Dendritic cell treated with granulocyte-macrophage colony-stimulating factor and Interleukin-4, amounts not matched to agents 40 ng/mL and 50 ng/mL, for 4 days (primary cell): ENCODE measurements around the gene RXRB.

Experiments used
- H3K27ac Mint-ChIP-seq: one replicate; pipeline ENCODE4 v1.8.0; 2022; ENCODE audit warnings: mild to moderate bottlenecking, mixed read lengths
- H3K27me3 Mint-ChIP-seq: one replicate; pipeline ENCODE4 v1.8.0; 2022; ENCODE audit warnings: mild to moderate bottlenecking, mixed read lengths
- H3K36me3 Mint-ChIP-seq: one replicate; pipeline ENCODE4 v1.8.0; 2022; ENCODE audit warnings: low read depth, mixed read lengths
- H3K4me1 Mint-ChIP-seq: one replicate; pipeline ENCODE4 v1.8.0; 2022; ENCODE audit warnings: low read depth, mixed read lengths
- H3K4me3 Mint-ChIP-seq: one replicate; pipeline ENCODE4 v1.8.0; 2022; ENCODE audit warnings: mild to moderate bottlenecking, moderate library complexity, mixed read lengths
- H3K9me3 Mint-ChIP-seq: one replicate; pipeline ENCODE4 v1.8.0; 2022; ENCODE audit warnings: mixed read lengths
- intact Hi-C: fragments of 100-400 bp; cut with micrococcal nuclease; formaldehyde crosslinking; loops from one replicate; pipeline ENCODE4 v1.15.0; 2022

RXRB gene

DNA sequence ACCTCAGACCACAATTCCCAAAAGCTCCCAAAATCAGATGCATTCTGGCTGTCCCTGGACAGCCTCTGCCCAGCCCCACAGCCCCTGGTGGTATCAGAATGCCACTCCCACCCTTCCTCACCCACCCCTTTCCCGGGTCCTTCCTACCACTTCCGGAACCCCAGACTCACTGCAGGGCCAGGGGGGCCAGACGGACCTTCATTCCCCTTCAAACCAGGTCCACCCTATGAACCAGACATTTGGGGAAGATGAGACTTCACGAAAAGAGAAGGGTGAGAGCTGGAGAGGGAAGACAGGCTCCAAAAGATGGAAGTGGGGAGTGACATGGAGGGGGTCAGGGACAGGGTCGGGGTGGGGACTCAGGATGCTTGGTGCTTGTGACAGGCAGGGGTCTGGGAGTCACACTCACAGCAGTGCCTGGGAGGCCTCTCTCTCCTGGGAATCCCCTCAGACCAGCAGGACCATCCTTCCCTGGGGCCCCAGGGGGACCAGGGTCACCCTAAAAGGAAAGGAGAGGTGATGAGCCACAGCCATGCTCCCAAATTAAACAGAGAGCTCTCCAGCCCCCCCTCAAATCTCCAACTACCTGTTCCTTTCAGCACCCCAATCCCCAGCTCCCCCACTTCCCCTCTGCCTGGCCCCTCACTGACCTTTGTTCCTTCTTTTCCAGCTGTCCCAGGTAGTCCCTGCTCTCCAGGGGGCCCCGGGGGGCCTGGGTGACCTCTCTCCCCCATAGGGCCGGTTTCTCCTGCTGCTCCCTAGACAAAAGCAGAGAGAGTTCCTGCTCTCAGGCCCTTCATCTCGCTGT lies 28.4 kb downstream of the RXRB start:
- peak overlapping the region; percentile 28 for H3K27ac Mint-ChIP-seq
- no peaks in the 10 kb centered on the region for H3K36me3 Mint-ChIP-seq
- no peak overlapping the region for H3K4me3 Mint-ChIP-seq
- H3K4me1 Mint-ChIP-seq, result peaks cover 19% of the 10 kb centered on the region
- H3K9me3 Mint-ChIP-seq, result no peaks in the 10 kb centered on the region
- peaks cover 45% of the 10 kb centered on the region for H3K27me3 Mint-ChIP-seq
- intact Hi-C loops, result loop anchor here (2.0 kb wide), 1 partner anchor 53 kb away; no protein-coding TSS in a partner anchor

DNA sequence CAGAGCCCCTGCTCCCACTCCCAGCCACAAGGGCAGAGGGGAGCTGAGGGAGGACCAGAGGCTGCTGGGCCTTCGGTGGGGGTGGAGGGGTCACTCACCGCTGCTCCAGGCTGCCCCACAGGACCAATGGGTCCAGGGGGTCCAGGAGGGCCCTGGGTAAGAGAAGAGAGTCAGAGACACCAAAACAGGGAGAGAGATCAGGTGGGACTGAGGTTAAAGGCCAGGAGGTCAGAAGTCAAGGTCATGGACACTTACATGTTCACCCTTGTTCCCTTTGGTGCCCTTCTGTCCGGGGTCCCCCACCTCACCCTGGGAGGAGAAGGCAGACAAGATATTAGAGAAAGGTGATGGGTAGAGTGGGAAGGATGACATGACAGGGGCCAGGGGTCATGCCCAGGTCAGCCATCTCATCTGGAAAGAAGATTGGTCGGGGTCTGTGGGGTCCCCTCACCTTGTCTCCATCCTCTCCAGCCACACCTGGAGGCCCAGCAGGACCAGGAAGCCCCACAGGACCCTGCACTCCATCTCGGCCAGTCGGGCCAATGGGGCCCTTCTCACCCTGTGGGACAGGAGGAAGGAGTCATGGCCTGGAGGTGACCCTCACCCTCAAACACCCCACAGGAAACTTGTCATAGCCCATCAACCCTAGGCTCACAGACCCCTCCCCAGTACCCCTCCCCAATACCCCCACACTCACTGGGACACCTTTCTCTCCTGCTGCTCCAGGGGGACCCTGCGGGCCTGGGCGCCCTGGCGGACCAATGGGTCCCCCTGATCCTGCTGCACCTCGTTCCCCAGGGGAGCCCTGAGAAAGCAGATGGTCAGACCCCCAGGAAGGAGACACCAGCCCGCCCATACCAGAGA lies 29.2 kb downstream of the RXRB start:
- Mint-ChIP-seq H3K4me3 (no peak overlapping the region), H3K36me3 (no peaks in the 10 kb centered on the region), H3K4me1 (peaks cover 20% of the 10 kb centered on the region), H3K27me3 (peaks cover 44% of the 10 kb centered on the region), H3K27ac (no peak overlapping the region), H3K9me3 (no peaks in the 10 kb centered on the region)
- intact Hi-C loops, result no loop called here

DNA sequence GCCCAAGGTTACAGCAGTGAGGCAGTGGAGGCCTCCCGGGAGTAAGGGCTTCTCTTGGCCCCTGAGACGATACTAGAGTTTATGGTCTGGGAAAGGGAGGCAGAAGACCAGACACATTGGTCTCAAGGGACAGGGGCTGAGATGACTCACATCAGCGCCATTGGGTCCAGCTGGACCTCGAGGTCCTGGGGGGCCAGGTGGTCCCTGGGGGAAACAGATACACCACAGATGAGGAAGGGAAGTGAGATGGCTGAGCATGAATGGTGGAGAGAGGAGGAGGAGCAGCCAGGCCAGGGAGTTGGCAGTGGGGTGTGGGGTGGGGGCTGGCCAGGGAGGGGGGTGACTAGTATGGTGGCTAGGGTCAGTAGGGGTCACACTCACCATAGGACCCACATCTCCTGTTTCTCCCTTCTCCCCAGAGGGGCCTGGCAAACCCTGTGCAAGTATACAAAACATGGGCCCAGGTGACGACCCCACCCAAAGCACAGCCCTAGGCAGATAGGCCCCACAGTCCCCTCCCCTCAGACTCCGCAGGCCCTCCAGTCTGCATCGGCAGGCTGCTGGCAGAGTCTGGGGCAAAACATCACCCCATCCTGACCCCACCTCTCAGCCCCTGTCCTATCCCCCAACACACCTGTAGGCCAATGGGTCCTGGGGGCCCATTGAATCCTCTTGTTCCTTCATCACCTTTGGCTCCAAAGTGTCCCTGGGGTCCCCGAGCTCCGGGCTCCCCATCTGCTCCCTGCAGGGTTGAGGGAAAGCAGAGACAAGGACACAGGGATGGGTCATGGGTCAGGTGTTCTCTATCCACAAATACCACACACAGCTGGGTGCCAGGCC lies 30.1 kb downstream of the RXRB start:
- intact Hi-C loops, result no loop called here
- peaks cover 45% of the 10 kb centered on the region for H3K27me3 Mint-ChIP-seq
- H3K27ac Mint-ChIP-seq, result no peak overlapping the region

DNA sequence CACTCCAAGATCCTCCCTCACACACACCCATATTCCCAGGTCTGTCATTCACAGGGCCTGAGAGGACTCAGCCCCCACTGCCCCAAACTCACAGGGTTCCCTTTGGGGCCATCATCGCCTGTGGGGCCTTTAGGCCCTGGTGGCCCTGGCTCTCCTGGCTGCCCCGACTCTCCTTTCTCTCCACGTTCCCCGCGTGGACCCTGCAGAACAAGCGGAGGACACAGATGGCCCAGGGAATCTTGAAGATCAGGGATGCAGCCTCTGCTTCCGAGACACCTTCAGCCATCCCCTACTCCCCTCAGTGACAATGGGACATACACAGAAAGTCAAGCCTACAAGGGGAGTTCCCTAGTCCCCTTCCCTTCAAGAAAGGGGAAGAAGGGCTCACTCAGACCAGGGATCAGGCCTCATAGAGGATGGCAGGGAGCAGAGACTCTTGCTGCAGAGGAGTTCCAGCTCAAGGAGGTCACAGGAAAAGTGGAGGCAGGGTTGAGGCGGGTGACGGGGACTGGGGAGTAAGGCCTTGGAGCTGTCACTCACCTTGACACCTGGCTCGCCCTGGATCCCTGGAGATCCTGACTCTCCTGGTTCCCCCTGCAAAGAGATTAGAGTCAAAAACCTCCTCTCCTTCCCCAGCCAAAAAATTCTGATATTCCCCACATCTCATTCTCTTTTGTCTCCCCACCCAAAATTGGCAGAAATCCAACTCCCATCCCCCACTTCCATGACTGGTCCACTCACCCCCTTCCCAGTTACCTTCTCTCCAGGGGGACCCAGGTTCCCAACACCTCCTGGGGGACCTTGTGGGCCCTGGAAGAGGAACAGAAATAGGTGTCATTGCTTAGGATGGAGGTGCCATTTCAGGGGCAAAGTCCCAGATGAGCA lies 30.9 kb downstream of the RXRB start:
- H3K27me3 Mint-ChIP-seq, result peaks cover 40% of the 10 kb centered on the region
- peak overlapping the region; percentile 26 for H3K27ac Mint-ChIP-seq
- H3K4me3 Mint-ChIP-seq, result no peak overlapping the region
- peaks cover 27% of the 10 kb centered on the region for H3K4me1 Mint-ChIP-seq
- H3K36me3 Mint-ChIP-seq, result no peaks in the 10 kb centered on the region
- no peaks in the 10 kb centered on the region for H3K9me3 Mint-ChIP-seq
- intact Hi-C loops, result no loop called here

More for the DNA sequence above, 30.1 kb downstream of the RXRB start:
- no peaks in the 10 kb centered on the region for H3K36me3 Mint-ChIP-seq
- no peak overlapping the region for H3K4me3 Mint-ChIP-seq
- H3K4me1 Mint-ChIP-seq, result peaks cover 27% of the 10 kb centered on the region
- H3K9me3 Mint-ChIP-seq, result no peaks in the 10 kb centered on the region

DNA sequence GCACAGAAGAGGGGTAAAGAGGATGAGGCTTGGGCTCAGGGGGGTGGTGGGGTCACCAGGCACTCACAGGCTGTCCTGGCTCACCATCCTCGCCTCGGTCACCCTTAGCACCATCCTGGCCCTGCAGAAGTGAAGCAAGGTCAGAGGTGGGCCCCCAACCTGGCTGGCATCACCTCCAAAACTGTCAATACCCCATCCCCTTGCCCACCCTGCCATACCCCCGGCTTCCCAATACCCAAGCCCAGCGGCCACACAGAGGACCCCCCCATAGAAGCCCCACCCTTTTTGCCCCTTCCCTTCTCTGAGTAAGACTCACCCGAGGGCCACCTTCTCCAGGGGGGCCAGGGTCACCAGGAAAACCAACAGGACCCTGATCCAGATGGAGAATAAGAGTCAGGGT lies 31.8 kb downstream of the RXRB start:
- Mint-ChIP-seq H3K36me3 (no peaks in the 10 kb centered on the region), H3K27me3 (peaks cover 45% of the 10 kb centered on the region), H3K27ac (peak overlapping the region; percentile 26), H3K9me3 (no peaks in the 10 kb centered on the region), H3K4me1 (peaks cover 27% of the 10 kb centered on the region), H3K4me3 (no peak overlapping the region)
- intact Hi-C loops, result no loop called here

DNA sequence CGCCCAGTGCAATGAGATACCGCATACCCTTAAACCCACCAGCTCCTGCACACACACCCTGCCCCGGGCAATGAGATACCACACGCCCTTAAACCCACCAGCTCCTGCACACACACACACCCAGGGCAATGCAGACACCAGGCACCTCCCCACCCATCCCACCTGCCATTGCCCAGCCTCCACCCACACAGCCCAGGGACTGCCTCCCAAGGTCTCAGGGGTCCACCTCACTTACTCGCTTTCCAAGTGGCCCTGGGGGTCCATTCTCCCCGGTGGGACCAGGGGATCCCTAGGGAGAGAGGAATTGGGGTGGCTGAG lies 32.2 kb downstream of the RXRB start:
- Mint-ChIP-seq H3K4me1 (peaks cover 27% of the 10 kb centered on the region), H3K27ac (no peak overlapping the region), H3K36me3 (no peaks in the 10 kb centered on the region), H3K9me3 (no peaks in the 10 kb centered on the region), H3K27me3 (peaks cover 41% of the 10 kb centered on the region), H3K4me3 (no peak overlapping the region)
- intact Hi-C loops, result no loop called here

DNA sequence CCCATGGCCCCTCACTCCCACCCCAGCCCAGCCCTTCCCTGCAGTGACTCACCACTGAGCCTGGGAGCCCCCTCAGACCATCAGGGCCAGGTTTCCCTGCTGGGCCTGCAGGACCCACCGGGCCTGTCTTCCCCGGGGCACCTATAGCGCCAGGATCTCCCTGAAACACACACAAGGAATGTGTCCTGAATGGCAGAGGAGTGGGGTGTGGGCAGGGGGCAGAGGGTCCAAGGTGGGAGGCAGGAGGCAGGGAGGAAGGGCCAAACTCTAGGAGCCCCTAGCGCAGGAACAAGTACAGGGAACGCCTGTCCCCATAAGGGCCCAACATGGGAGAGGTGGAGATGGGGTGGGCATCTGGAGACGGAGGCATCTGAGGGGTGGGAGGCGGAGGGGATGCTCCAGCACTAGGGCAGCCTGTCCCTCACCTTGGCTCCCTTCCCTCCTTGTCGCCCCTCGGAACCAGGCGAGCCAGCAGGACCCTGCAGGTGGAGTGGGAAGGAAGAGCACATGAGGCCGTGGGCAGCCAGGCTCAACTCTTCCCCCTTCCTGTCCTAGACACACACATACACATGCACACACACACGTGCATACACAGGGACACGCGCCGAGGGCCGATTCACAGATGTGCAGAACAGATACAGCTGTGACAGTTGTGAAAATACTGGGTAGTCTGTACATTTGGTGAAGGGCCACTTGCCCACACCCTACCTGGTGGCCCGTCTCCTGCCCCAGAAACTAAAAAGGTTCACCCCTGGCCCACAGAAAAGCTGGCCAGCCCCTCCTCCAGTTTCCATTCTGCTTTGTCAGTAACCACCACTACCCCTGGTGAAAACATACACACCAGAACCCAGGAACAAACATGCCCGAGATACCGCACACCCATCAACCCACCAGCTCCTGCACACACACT lies 32.8 kb downstream of the RXRB start:
- peaks cover 27% of the 10 kb centered on the region for H3K4me1 Mint-ChIP-seq
- peaks cover 35% of the 10 kb centered on the region for H3K27me3 Mint-ChIP-seq
- H3K36me3 Mint-ChIP-seq, result no peaks in the 10 kb centered on the region
- no peak overlapping the region for H3K4me3 Mint-ChIP-seq
- intact Hi-C loops, result no loop called here
- no peaks in the 10 kb centered on the region for H3K9me3 Mint-ChIP-seq
- H3K27ac Mint-ChIP-seq, result no peak overlapping the region

DNA sequence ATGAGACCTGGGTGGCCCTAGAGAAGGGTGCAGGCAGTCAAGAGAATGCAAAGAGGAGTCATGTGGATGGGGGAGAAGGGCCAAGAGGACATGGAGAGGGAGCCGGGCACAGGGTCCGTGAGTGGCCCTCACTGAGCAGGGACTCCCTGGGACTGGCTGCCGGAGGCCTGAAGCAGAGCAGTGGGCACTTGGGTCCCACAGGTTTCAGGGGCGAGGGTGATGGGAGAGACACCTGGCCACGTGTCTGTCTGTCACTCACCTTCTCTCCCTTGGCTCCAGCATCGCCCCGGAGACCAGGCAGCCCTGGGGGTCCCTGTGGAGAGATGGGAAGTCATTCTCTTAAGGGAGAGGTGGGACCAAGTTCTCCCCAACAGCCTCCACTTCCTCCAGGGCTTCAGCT lies 33.7 kb downstream of the RXRB start:
- Mint-ChIP-seq H3K4me1 (peaks cover 30% of the 10 kb centered on the region), H3K36me3 (no peaks in the 10 kb centered on the region), H3K4me3 (no peak overlapping the region), H3K27ac (no peak overlapping the region), H3K9me3 (no peaks in the 10 kb centered on the region), H3K27me3 (peaks cover 31% of the 10 kb centered on the region)
- intact Hi-C loops, result no loop called here

DNA sequence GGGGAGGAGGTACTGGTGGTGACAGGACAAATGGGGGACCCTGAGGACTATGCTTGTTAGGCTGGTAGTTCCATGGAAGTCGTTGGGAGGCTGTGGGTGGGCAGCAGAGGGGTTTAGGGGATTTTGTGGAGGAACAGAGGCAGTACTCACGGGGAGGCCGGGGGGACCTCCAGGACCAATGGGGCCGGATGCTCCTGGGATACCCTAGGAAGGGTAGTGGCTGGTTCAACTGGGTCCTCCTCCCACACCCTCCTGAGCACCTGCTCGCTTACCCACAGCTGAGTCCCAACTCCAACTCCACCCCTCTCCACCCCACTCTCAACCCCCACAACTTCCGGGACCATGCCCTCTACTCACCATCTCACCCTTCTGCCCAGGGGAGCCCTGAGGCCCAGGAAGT lies 34.1 kb downstream of the RXRB start:
- Mint-ChIP-seq H3K9me3 (no peaks in the 10 kb centered on the region), H3K4me1 (peaks cover 35% of the 10 kb centered on the region), H3K27me3 (peaks cover 28% of the 10 kb centered on the region), H3K36me3 (no peaks in the 10 kb centered on the region), H3K27ac (peak overlapping the region; percentile 12), H3K4me3 (no peak overlapping the region)
- intact Hi-C loops, result no loop called here

DNA sequence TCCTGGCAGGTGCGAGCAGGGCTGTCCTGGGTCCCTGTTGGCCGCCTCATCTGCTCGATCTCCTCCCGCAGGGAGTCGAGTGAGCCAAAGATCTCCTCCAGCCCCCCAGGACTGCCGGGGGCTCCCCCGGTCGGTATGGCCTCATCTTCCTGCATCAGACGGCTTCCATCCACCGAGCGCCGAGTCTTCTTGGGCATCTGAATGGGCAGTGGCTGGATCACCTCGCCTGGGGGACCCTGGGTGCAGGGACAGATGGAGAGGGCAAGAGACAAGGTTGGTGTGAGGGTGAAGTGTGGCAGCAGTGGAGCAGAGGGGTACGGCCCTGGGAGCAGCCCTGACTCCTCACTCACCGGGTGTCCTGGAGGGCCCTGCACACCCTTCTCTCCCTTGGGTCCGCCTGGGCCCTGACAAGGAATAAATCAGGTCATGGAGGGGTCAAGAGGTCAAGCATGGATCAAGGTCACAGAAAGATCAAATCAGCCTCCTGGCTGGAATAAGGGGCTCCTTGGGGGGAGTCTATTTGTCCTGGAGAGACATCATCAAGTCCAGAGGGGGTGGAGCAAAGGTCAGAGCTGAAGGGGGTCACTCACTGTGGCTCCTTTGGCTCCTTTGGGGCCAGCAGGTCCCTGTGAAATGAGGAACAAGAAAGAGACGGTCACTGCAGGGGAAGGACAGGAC lies 34.7 kb downstream of the RXRB start:
- peak overlapping the region; percentile 12 for H3K27ac Mint-ChIP-seq
- intact Hi-C loops, result no loop called here
- no peaks in the 10 kb centered on the region for H3K36me3 Mint-ChIP-seq
- H3K9me3 Mint-ChIP-seq, result no peaks in the 10 kb centered on the region
- no peak overlapping the region for H3K4me3 Mint-ChIP-seq
- peaks cover 41% of the 10 kb centered on the region for H3K4me1 Mint-ChIP-seq
- peaks cover 28% of the 10 kb centered on the region for H3K27me3 Mint-ChIP-seq

DNA sequence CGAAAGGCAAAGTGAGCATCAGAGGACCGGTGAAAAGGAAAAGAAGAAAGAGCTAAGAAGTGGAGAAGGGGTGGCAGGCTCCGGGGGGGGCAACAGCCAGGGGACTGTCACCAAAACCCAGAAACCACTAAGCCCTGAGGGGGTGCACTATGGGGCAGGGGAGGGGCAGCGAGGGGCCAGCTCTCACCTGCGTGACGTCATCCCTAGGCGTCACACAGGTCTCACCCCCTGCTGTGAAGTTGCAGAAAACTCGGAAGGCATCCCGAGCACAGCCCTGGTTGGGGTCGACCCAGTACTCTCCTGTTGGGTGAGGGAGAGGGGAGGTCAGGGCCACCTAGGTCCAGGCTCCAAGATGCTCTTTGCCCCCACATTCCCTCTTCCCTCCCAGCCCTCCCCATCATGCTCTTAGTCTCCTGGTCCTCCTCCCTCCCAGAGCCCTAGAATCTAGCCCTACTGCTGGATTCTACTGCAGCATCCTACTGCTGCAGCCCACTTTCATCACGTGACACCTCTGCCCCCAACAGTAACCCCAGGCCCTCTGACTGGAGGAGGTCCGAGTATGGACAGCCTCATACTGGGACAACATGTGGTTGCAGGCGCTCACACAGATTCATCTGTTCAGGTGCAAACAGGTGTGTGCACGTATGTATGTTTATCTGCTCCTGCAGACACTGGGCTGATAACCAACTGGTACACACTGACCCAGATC lies 35.6 kb downstream of the RXRB start:
- no peaks in the 10 kb centered on the region for H3K36me3 Mint-ChIP-seq
- peaks cover 42% of the 10 kb centered on the region for H3K4me1 Mint-ChIP-seq
- intact Hi-C loops, result loop anchor here (5.0 kb wide), 1 partner anchor 32 kb away; no protein-coding TSS in a partner anchor
- H3K27me3 Mint-ChIP-seq, result peaks cover 28% of the 10 kb centered on the region
- no peak overlapping the region for H3K27ac Mint-ChIP-seq
- no peak overlapping the region for H3K4me3 Mint-ChIP-seq
- no peaks in the 10 kb centered on the region for H3K9me3 Mint-ChIP-seq
